ENCODE results near the gene SLC50A1. TPM values are rescaled to one million over a fixed set of nuclear protein-coding genes. Genes with fewer than 3 reads are reported as not detected.

SLC50A1 gene
- total and polyA plus RNA-seq, 9 of the 15 experiments (the other 6 are each of a cell fraction or from before 2014, with no cell fraction given), result 46.5 to 132 (median 91.9) TPM

DNA sequence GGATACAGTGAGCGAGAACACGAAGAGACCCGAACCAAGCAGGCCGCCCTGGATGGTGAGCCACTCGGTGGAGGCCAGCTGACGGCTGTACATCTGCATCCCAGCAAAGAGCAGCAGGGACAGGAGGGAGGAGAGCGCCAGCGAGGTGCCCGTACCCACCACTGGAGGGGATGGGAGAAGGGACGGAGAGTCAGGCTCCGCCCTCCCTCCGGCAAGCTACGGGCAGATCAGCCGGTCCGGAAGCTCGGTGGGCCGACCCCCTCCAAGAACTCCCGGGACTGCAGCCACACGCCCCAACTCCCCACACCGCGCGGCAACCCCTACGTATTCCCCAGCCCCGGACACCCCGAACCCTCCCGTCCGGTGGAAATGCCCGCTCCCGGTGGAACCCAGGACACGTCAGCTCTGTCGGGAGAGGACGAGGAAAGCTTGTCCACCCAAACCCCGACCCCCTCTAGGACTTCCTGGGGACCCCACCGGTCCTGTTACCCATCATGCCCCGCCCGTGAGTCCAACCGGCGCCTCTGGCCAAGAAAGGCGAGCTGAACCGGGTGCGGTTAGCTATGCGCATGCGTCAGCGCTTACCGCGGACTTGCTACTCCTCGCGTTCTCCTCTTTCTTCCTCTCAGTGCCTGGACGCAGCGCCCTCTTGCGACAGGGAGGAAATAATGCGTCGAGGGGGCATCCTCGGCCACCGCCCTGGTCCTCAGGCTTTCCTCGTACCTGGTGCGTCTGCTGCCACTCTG, 37.3 kb downstream of the SLC50A1 start, which contains the start of gene KRTCAP2 (continued):
- TF ChIP-seq POLR3G (IDR thresholded peaks at IDR 0.05; ENCODE audit: extremely low read depth, insufficient read length, insufficient replicate concordance), result no peak
- TF ChIP-seq, protein P1, sequence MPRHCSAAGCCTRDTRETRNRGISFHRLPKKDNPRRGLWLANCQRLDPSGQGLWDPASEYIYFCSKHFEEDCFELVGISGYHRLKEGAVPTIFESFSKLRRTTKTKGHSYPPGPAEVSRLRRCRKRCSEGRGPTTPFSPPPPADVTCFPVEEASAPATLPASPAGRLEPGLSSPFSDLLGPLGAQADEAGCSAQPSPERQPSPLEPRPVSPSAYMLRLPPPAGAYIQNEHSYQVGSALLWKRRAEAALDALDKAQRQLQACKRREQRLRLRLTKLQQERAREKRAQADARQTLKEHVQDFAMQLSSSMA (CRISPR knock-in tag; IDR thresholded peaks at IDR 0.05), result 0 out of 2 replicates have a peak, but pooled peaks have one; percentile 12
- TF ChIP-seq ATF1 (CRISPR knock-in tag; IDR thresholded peaks at IDR 0.05), result no peak
- peak; percentile 50 for TF ChIP-seq ATF1 (tag; IDR thresholded peaks at IDR 0.05)
- no peak for TF ChIP-seq POLR2H (tag; IDR thresholded peaks at IDR 0.05; ENCODE audit: low read depth)
- TF ChIP-seq CREB1 (IDR thresholded peaks at IDR 0.05), result peak; percentile 45; the same call in 1 of the 2 replicates
- TF ChIP-seq CREB1 (CRISPR knock-in tag; IDR thresholded peaks at IDR 0.05), result peak; percentile 77
- 0 out of 2 replicates have a peak, but pooled peaks have one; percentile 70 for TF ChIP-seq DIDO1 (tag; IDR thresholded peaks at IDR 0.05; ENCODE audit: low read depth)
- TF ChIP-seq MAZ (CRISPR knock-in tag; conservative IDR thresholded peaks at IDR 0.05 in 1 of 2, IDR thresholded peaks at IDR 0.05 in 1 of 2), result peak; percentile 19 to 78
- peak; percentile 61; the same call in 1 of the 2 replicates for TF ChIP-seq POLR2AphosphoS2 (IDR thresholded peaks at IDR 0.05; ENCODE audit: low read length)
- TF ChIP-seq CREM (IDR thresholded peaks at IDR 0.05; ENCODE audit: low read depth), result peak; percentile 89
- TF ChIP-seq SMARCE1 (IDR thresholded peaks at IDR 0.05), result 0 out of 2 replicates have a peak, but pooled peaks have one; percentile 48
- TF ChIP-seq CBFB (CRISPR knock-in tag; IDR thresholded peaks at IDR 0.05), result peak; percentile 43; the same call in 1 of the 2 replicates
- TF ChIP-seq TAF1 (IDR thresholded peaks at IDR 0.05; ENCODE audit: control insufficient read depth, extremely low read depth, insufficient read depth, low read length, severe bottlenecking), result peak; percentile 88
- TF ChIP-seq PHF8 (IDR thresholded peaks at IDR 0.05; ENCODE audit: borderline replicate concordance, low read length), result peak; percentile 93; the same call in 1 of the 2 replicates
- TF ChIP-seq ETV6 (IDR thresholded peaks at IDR 0.05; ENCODE audit: borderline replicate concordance in 1 of 2, low read depth in 2 of 2, low read length in 1 of 2), result no peak
- TF ChIP-seq ETV6 (CRISPR knock-in tag; IDR thresholded peaks at IDR 0.05; ENCODE audit: borderline replicate concordance), result no peak
- TF ChIP-seq ELF1 (tag; IDR thresholded peaks at IDR 0.05), result peak; percentile 58; the same call in 1 of the 2 replicates
- TF ChIP-seq, protein P2, sequence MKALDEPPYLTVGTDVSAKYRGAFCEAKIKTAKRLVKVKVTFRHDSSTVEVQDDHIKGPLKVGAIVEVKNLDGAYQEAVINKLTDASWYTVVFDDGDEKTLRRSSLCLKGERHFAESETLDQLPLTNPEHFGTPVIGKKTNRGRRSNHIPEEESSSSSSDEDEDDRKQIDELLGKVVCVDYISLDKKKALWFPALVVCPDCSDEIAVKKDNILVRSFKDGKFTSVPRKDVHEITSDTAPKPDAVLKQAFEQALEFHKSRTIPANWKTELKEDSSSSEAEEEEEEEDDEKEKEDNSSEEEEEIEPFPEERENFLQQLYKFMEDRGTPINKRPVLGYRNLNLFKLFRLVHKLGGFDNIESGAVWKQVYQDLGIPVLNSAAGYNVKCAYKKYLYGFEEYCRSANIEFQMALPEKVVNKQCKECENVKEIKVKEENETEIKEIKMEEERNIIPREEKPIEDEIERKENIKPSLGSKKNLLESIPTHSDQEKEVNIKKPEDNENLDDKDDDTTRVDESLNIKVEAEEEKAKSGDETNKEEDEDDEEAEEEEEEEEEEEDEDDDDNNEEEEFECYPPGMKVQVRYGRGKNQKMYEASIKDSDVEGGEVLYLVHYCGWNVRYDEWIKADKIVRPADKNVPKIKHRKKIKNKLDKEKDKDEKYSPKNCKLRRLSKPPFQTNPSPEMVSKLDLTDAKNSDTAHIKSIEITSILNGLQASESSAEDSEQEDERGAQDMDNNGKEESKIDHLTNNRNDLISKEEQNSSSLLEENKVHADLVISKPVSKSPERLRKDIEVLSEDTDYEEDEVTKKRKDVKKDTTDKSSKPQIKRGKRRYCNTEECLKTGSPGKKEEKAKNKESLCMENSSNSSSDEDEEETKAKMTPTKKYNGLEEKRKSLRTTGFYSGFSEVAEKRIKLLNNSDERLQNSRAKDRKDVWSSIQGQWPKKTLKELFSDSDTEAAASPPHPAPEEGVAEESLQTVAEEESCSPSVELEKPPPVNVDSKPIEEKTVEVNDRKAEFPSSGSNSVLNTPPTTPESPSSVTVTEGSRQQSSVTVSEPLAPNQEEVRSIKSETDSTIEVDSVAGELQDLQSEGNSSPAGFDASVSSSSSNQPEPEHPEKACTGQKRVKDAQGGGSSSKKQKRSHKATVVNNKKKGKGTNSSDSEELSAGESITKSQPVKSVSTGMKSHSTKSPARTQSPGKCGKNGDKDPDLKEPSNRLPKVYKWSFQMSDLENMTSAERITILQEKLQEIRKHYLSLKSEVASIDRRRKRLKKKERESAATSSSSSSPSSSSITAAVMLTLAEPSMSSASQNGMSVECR (CRISPR knock-in tag; IDR thresholded peaks at IDR 0.05), result peak; percentile 89
- TF ChIP-seq, protein P3, sequence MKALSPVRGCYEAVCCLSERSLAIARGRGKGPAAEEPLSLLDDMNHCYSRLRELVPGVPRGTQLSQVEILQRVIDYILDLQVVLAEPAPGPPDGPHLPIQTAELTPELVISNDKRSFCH (CRISPR knock-in tag; IDR thresholded peaks at IDR 0.05), result no peak
- TF ChIP-seq, protein P3 (tag; IDR thresholded peaks at IDR 0.05), result 0 out of 2 replicates have a peak, but pooled peaks have one; percentile 33
- peak in 1 of 2 experiments; percentile 21; a peak in 2 of 4 replicates for TF ChIP-seq FOXK2 (conservative IDR thresholded peaks at IDR 0.05 in 1 of 2, IDR thresholded peaks at IDR 0.05 in 1 of 2; ENCODE audit: low read depth in 2 of 2)
- peak; percentile 43; the same call in 1 of the 2 replicates for TF ChIP-seq ETV1 (tag; conservative IDR thresholded peaks at IDR 0.05; ENCODE audit: low read depth)

Measured in K562 (cell line).